Panc1 (cell line): ENCODE results near the gene DAO. TPM values are rescaled to one million over a fixed set of nuclear protein-coding genes. Genes with fewer than 3 reads are reported as not detected.
A peak's percentile ranks its signal among the peaks of the same experiment; 100 is the strongest.

Source experiments
- ATAC-seq: fragments of 200-7000 bp; cut with Tn5 transposase; 2 replicates; pipeline ENCODE4 v1.9.1; 2020; ENCODE audit warnings: mild to moderate bottlenecking, moderate library complexity
- BruUV-seq: library from RNA; stranded (reverse); fragments of 400-500 nt; replicated peaks from 2 replicates; lab custom pipeline; 2021; lab: Mats Ljungman, UMichigan
- CTCF ChIA-PET: fragments of 300-600 bp; sonication (Branson Sonifier 250); formaldehyde crosslinking; loops from one replicate; lab custom pipeline; 2022; ENCODE audit warnings: antibody characterized with exemption; lab: Charles Lee
- POLR2A ChIA-PET: fragments of 300-600 bp; sonication (Branson Sonifier 250); formaldehyde crosslinking; loops from one replicate; lab custom pipeline; 2022; ENCODE audit warnings: antibody characterized with exemption; lab: Charles Lee
- DNase-seq: peaks from one replicate; pipeline ENCODE4 v3.0.0-alpha.2; 2010; ENCODE audit warnings: low read depth, low spot score
- H3K27ac ChIP-seq: 2 replicates; pipeline ENCODE4 v1.5.1; 2011; ENCODE audit warnings: mild to moderate bottlenecking, low read length, inconsistent platforms
- H3K27me3 ChIP-seq: fragments of 200-500 bp; sonication (Bioruptor generic); 2 replicates; pipeline ENCODE4 v1.6.0; 2014; ENCODE audit warnings: low read length, inconsistent platforms; ENCODE audit not compliant: control insufficient read depth, insufficient read depth
- H3K36me3 ChIP-seq: fragments of 200-500 bp; sonication (Bioruptor generic); 2 replicates; pipeline ENCODE4 v1.5.1; 2014; ENCODE audit warnings: inconsistent platforms, mild to moderate bottlenecking, low read length, moderate library complexity; ENCODE audit not compliant: control insufficient read depth, insufficient read depth
- H3K4me1 ChIP-seq: 2 replicates; pipeline ENCODE4 v1.5.1; 2011; ENCODE audit warnings: inconsistent platforms, mild to moderate bottlenecking, low read length, moderate library complexity; ENCODE audit not compliant: control insufficient read depth, insufficient read depth
- H3K4me3 ChIP-seq, 2 experiments: 2 replicates each; pipeline ENCODE4 v1.5.1; 2011 to 2012; ENCODE audit warnings: low read depth in 2 of 2, low read length in 2 of 2, mild to moderate bottlenecking in 2 of 2, inconsistent platforms in 1 of 2, moderate library complexity in 1 of 2
- H3K9me3 ChIP-seq: fragments of 200-500 bp; sonication (Bioruptor generic); 2 replicates; pipeline ENCODE4 v1.5.1; 2014; ENCODE audit warnings: low read depth, mild to moderate bottlenecking, inconsistent platforms, low read length, moderate library complexity; ENCODE audit not compliant: control insufficient read depth, insufficient read depth
- POLR2AphosphoS5 ChIP-seq: IDR thresholded peaks from 2 replicates; pipeline ENCODE4 v1.6.1; 2012; ENCODE audit warnings: mild to moderate bottlenecking, low read depth, low read length, moderate library complexity
- SIN3A ChIP-seq: IDR thresholded peaks from 2 replicates; pipeline ENCODE4 v1.6.1; 2012; ENCODE audit warnings: low read depth, mild to moderate bottlenecking, low read length, moderate library complexity, borderline replicate concordance; ENCODE audit not compliant: insufficient read depth
- TCF7L2 ChIP-seq: IDR thresholded peaks from 2 replicates; pipeline ENCODE4 v1.6.1; 2011; ENCODE audit warnings: mild to moderate bottlenecking, low read depth, low read length, inconsistent platforms
- in situ Hi-C: cut with HindIII; loops from 2 replicates; pipeline ENCODE4 v1.10.0; 2016; ENCODE audit warnings: low sequenced_read_pairs, low pct_unique_long_range_greater_than_20kb
- intact Hi-C: fragments of 100-400 bp; cut with micrococcal nuclease; formaldehyde crosslinking; loops from one replicate; pipeline ENCODE4 v1.10.0; 2022; ENCODE audit not compliant: unreplicated experiment
- total RNA-seq: library from RNA; stranded (reverse); gene quantifications from one replicate; pipeline ENCODE4 v1.2.1, GENCODE V29; 2021; ENCODE audit not compliant: unreplicated experiment
- TF ChIP-seq, protein P1 (sequence below): fragments of 450-650 bp; IDR thresholded peaks from 2 replicates; pipeline ENCODE4 v1.5.1; 2017; ENCODE audit warnings: mild to moderate bottlenecking
- TF ChIP-seq, protein P2 (sequence below), 2 experiments: IDR thresholded peaks; 2 replicates each; pipeline ENCODE4 v1.6.1; 2011 to 2012; ENCODE audit warnings: low read depth in 2 of 2, control low read depth in 1 of 2, low read length in 1 of 2, mild to moderate bottlenecking in 1 of 2, moderate library complexity in 1 of 2; ENCODE audit not compliant: insufficient read depth in 1 of 2

DAO gene
- total RNA-seq, 1 experiment from 2014 or later, result not detected

DNA sequence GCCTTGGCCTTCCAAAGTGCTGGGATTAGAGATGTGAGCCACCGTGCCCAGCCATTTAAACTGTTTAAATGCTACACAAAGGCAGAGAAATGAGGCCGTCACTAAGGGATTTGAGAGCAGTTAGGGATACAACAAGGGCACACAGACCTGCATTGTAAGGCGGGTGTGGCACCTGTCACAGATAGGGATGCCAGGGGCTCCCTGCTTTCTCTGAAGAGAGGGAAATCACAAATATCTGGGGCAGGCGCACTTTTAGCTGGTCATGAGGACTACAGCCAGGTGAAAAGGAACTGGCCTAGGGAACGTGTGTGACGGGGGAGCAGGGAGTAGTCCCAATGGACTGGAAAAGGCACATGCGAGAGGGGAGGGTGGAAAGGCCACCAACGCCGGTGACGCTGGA is 32.2 kb upstream of the DAO start:
- no peaks in the 10 kb centered on the region for H3K27me3 ChIP-seq
- CTCF ChIA-PET, result no interaction called here
- DNase-seq, result no peak
- intact Hi-C loops (no loop called here), in situ Hi-C loops (no loop called here)
- POLR2A ChIA-PET, result no interaction called here
- ATAC-seq, result no peak
- peaks cover 41% of the 10 kb centered on the region for H3K4me1 ChIP-seq
- H3K27ac ChIP-seq, result no peak overlapping the region
- TF ChIP-seq TCF7L2 (no peak), POLR2AphosphoS5 (no peak)
- no peak overlapping the region for H3K4me3 ChIP-seq
- no peaks in the 10 kb centered on the region for H3K9me3 ChIP-seq
- no TSS peak for BruUV-seq
- H3K36me3 ChIP-seq, result peaks cover 8% of the 10 kb centered on the region; the same call in 1 of the 2 replicates

DNA sequence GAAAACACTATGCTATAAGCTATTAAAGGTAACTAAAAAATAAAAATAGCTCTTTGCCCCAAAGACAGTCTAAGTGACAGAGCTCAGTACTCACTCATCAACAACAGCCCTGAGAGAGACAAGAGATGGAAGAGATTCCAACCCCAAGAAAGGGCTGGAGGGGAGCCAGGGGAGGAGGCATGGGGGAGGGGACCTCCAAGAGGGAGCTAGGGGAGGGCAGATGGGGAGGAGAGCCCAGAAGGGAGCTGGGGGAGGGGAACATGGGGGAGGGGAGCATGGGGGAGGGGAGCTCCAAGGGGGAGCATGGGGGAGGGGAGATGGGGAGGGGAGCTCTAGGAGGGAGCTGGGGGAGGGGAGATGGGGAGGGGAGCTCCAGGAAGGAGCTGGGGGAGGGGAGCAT is 30.2 kb upstream of the DAO start:
- H3K9me3 ChIP-seq, result no peaks in the 10 kb centered on the region
- ChIA-PET CTCF (interaction anchor here (0.6 kb wide), 1 partner anchor 8 kb away, joined by 3 read pairs; no protein-coding TSS in a partner anchor), POLR2A (interaction anchor here (0.6 to 0.7 kb wide), 3 partner anchors 45 to 233 kb away, joined by 7 to 12 read pairs (median 7); no protein-coding TSS in a partner anchor)
- BruUV-seq, result no TSS peak
- ATAC-seq, result no peak
- no peaks in the 10 kb centered on the region for H3K27me3 ChIP-seq
- no peak overlapping the region for H3K4me3 ChIP-seq
- peak overlapping the region; percentile 69 for H3K27ac ChIP-seq
- intact Hi-C loops (loop anchor here (10.0 kb wide), 1 partner anchor 245 kb away; the partner anchor contains the start of genes ALKBH2 and UNG), in situ Hi-C loops (no loop called here)
- H3K4me1 ChIP-seq, result peaks cover 48% of the 10 kb centered on the region
- TF ChIP-seq, protein P1, sequence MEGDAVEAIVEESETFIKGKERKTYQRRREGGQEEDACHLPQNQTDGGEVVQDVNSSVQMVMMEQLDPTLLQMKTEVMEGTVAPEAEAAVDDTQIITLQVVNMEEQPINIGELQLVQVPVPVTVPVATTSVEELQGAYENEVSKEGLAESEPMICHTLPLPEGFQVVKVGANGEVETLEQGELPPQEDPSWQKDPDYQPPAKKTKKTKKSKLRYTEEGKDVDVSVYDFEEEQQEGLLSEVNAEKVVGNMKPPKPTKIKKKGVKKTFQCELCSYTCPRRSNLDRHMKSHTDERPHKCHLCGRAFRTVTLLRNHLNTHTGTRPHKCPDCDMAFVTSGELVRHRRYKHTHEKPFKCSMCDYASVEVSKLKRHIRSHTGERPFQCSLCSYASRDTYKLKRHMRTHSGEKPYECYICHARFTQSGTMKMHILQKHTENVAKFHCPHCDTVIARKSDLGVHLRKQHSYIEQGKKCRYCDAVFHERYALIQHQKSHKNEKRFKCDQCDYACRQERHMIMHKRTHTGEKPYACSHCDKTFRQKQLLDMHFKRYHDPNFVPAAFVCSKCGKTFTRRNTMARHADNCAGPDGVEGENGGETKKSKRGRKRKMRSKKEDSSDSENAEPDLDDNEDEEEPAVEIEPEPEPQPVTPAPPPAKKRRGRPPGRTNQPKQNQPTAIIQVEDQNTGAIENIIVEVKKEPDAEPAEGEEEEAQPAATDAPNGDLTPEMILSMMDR, result no peak
- TF ChIP-seq, protein P2, sequence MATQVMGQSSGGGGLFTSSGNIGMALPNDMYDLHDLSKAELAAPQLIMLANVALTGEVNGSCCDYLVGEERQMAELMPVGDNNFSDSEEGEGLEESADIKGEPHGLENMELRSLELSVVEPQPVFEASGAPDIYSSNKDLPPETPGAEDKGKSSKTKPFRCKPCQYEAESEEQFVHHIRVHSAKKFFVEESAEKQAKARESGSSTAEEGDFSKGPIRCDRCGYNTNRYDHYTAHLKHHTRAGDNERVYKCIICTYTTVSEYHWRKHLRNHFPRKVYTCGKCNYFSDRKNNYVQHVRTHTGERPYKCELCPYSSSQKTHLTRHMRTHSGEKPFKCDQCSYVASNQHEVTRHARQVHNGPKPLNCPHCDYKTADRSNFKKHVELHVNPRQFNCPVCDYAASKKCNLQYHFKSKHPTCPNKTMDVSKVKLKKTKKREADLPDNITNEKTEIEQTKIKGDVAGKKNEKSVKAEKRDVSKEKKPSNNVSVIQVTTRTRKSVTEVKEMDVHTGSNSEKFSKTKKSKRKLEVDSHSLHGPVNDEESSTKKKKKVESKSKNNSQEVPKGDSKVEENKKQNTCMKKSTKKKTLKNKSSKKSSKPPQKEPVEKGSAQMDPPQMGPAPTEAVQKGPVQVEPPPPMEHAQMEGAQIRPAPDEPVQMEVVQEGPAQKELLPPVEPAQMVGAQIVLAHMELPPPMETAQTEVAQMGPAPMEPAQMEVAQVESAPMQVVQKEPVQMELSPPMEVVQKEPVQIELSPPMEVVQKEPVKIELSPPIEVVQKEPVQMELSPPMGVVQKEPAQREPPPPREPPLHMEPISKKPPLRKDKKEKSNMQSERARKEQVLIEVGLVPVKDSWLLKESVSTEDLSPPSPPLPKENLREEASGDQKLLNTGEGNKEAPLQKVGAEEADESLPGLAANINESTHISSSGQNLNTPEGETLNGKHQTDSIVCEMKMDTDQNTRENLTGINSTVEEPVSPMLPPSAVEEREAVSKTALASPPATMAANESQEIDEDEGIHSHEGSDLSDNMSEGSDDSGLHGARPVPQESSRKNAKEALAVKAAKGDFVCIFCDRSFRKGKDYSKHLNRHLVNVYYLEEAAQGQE (IDR thresholded peaks at IDR 0.05; ENCODE audit: insufficient read depth in 1 of 2, low read depth in 2 of 2, low read length in 1 of 2), result no peak
- TF ChIP-seq TCF7L2 (no peak), SIN3A (no peak), POLR2AphosphoS5 (no peak)
- peaks cover 6% of the 10 kb centered on the region; the same call in 1 of the 2 replicates for H3K36me3 ChIP-seq
- no peak for DNase-seq
